HCT116 (cell line): ENCODE results near the gene NFIC. TPM values are rescaled to one million over a fixed set of nuclear protein-coding genes. Genes with fewer than 3 reads are reported as not detected.

Source experiments
- ATAC-seq: fragments of 200-7000 bp; cut with Tn5 transposase; 2 replicates; pipeline ENCODE4 v1.9.1; 2020; ENCODE audit warnings: mild to moderate bottlenecking, moderate library complexity
- BruUV-seq: library from RNA; stranded (reverse); fragments of 400-500 nt; replicated peaks from 2 replicates; lab custom pipeline; 2021; lab: Mats Ljungman, UMichigan
- CTCF ChIA-PET: fragments of 300-600 bp; sonication (Branson Sonifier 250); formaldehyde crosslinking; loops from one replicate; lab custom pipeline; 2021; ENCODE audit warnings: antibody characterized with exemption; lab: Charles Lee
- POLR2A ChIA-PET: fragments of 300-600, 350-600 bp; sonication (Branson Sonifier 250); formaldehyde crosslinking; loops from one replicate; lab custom pipeline; 2021; ENCODE audit warnings: antibody characterized with exemption; lab: Charles Lee
- RAD21 ChIA-PET, 2 experiments: fragments of 300-600 bp; sonication (Branson Sonifier 250); formaldehyde crosslinking; loops; one replicate each; lab custom pipeline; 2023; ENCODE audit warnings: low total read pairs in 2 of 2; ENCODE audit not compliant: uncharacterized antibody in 2 of 2, unreplicated experiment in 2 of 2, low non-redundant PET in 1 of 2; lab: Charles Lee
- DNase-seq: peaks from one replicate; pipeline ENCODE4 v3.0.0-alpha.2; 2010; ENCODE audit warnings: low read depth, low spot score
- H2AFZ ChIP-seq: fragments of 200-600 bp; shearing (Covaris generic), sonication (generic); 2 replicates; pipeline ENCODE4 v1.6.1; 2017; ENCODE audit warnings: low read depth, mixed run types, mixed read lengths, antibody characterized with exemption, low read length; ENCODE audit not compliant: poor library complexity, severe bottlenecking
- H3K27ac ChIP-seq: 2 replicates; pipeline ENCODE4 v1.5.1; 2012; ENCODE audit warnings: low read depth, low read length
- H3K27me3 ChIP-seq: fragments of 200-600 bp; sonication (generic); 2 replicates; pipeline ENCODE4 v1.6.1; 2016; ENCODE audit warnings: mixed run types, low read length, mixed read lengths; ENCODE audit not compliant: insufficient read depth
- H3K36me3 ChIP-seq, 2 experiments: fragments of 200-500 bp in 1 of 2; fragments of 200-600 bp in 1 of 2; sonication (Bioruptor generic) in 1 of 2; sonication (generic) in 1 of 2; 2 replicates each; pipeline versions ENCODE4 v1.5.1 to v1.6.1; 2014 to 2016; ENCODE audit warnings: low read length in 2 of 2, inconsistent platforms in 1 of 2, mixed read lengths in 1 of 2, mixed run types in 1 of 2; ENCODE audit not compliant: insufficient read depth in 2 of 2, control insufficient read depth in 1 of 2
- H3K4me1 ChIP-seq, 2 experiments: fragments of 200-600 bp in 1 of 2; sonication (generic) in 1 of 2; 2 replicates each; pipeline versions ENCODE4 v1.5.1 to v1.6.1; 2012 to 2017; ENCODE audit warnings: low read length in 2 of 2, inconsistent platforms in 1 of 2, mild to moderate bottlenecking in 1 of 2, mixed read lengths in 1 of 2, mixed run types in 1 of 2, moderate library complexity in 1 of 2; ENCODE audit not compliant: insufficient read depth in 2 of 2, control insufficient read depth in 1 of 2
- H3K4me2 ChIP-seq: fragments of 200-600 bp; sonication (generic); 2 replicates; pipeline ENCODE4 v1.6.1; 2017; ENCODE audit warnings: mixed run types, low read length, mixed read lengths
- H3K4me3 ChIP-seq, 2 experiments: fragments of 200-600 bp in 1 of 2; sonication (generic) in 1 of 2; replicated peaks in 1 of 2; 2 replicates each; pipeline ENCODE4 v1.5.1; 2011 to 2016; ENCODE audit warnings: low read length in 2 of 2, control low read depth in 1 of 2, low read depth in 1 of 2, mild to moderate bottlenecking in 1 of 2, mixed read lengths in 1 of 2, mixed run types in 1 of 2
- H3K79me2 ChIP-seq: fragments of 200-600 bp; sonication (generic); 2 replicates; pipeline ENCODE4 v1.6.1; 2017; ENCODE audit warnings: mild to moderate bottlenecking, mixed run types, low read length, moderate library complexity, mixed read lengths; ENCODE audit not compliant: insufficient read depth
- H3K9ac ChIP-seq: fragments of 200-600 bp; sonication (generic); 2 replicates; pipeline ENCODE4 v1.6.1; 2016; ENCODE audit warnings: low read length, mixed read lengths
- H3K9me2 ChIP-seq: fragments of 200-600 bp; sonication (generic), shearing (Covaris generic); 2 replicates; pipeline ENCODE4 v1.6.1; 2017; ENCODE audit warnings: mixed run types, mild to moderate bottlenecking, moderate library complexity; ENCODE audit not compliant: insufficient read depth
- H3K9me3 ChIP-seq, 2 experiments: fragments of 200-500 bp in 1 of 2; fragments of 200-600 bp in 1 of 2; sonication (Bioruptor generic) in 1 of 2; sonication (generic) in 1 of 2; 2 replicates each; pipeline ENCODE4 v1.6.1; 2014 to 2017; ENCODE audit warnings: low read length in 2 of 2, mixed read lengths in 2 of 2, inconsistent platforms in 1 of 2, low read depth in 1 of 2, mild to moderate bottlenecking in 1 of 2, mixed run types in 1 of 2, moderate library complexity in 1 of 2; ENCODE audit not compliant: control insufficient read depth in 1 of 2, insufficient read depth in 1 of 2
- H4K20me1 ChIP-seq: fragments of 200-600 bp; sonication (generic), shearing (Covaris generic); 2 replicates; pipeline ENCODE4 v1.6.1; 2017; ENCODE audit warnings: mixed run types, mild to moderate bottlenecking, moderate library complexity; ENCODE audit not compliant: insufficient read depth
- CEBPB ChIP-seq: IDR thresholded peaks from 2 replicates; pipeline ENCODE4 v1.6.1; 2012; ENCODE audit warnings: low read depth
- EGR1 ChIP-seq: IDR thresholded peaks from 2 replicates; pipeline ENCODE4 v1.6.1; 2012; ENCODE audit warnings: low read depth
- ELF1 ChIP-seq: IDR thresholded peaks from 2 replicates; pipeline ENCODE4 v1.6.1; 2012; ENCODE audit warnings: low read depth, borderline replicate concordance
- EZH2 ChIP-seq: fragments of 200-600 bp; sonication (generic); IDR thresholded peaks from 2 replicates; pipeline ENCODE4 v1.6.1; 2017; ENCODE audit warnings: antibody characterized with exemption, mixed run types
- EZH2phosphoT487 ChIP-seq: fragments of 200-600 bp; IDR thresholded peaks from 2 replicates; pipeline ENCODE4 v1.6.1; 2018; ENCODE audit warnings: antibody characterized with exemption, borderline replicate concordance
- JUND ChIP-seq: IDR thresholded peaks from 2 replicates; pipeline ENCODE4 v1.6.1; 2012
- MAX ChIP-seq: IDR thresholded peaks from 2 replicates; pipeline ENCODE4 v1.6.1; 2012
- POLR2A ChIP-seq: IDR thresholded peaks from 2 replicates; pipeline ENCODE4 v1.7.0; 2011; ENCODE audit warnings: borderline replicate concordance; ENCODE audit not compliant: insufficient read depth, insufficient read length; ENCODE audit errors: extremely low read depth
- POLR2AphosphoS5 ChIP-seq: IDR thresholded peaks from 2 replicates; pipeline ENCODE4 v1.6.1; 2011; ENCODE audit warnings: mild to moderate bottlenecking, low read depth, low read length, moderate library complexity
- RAD21 ChIP-seq: IDR thresholded peaks from 2 replicates; pipeline ENCODE4 v1.6.1; 2012; ENCODE audit warnings: low read depth, mild to moderate bottlenecking
- SIN3A ChIP-seq: IDR thresholded peaks from 2 replicates; pipeline ENCODE4 v1.6.1; 2012; ENCODE audit warnings: low read depth
- YY1 ChIP-seq: IDR thresholded peaks from 2 replicates; pipeline ENCODE4 v1.6.1; 2011; ENCODE audit warnings: low read length, low read depth, moderate library complexity, mild to moderate bottlenecking; ENCODE audit not compliant: insufficient replicate concordance; ENCODE audit errors: extremely low read depth
- ZNF274 ChIP-seq: fragments of 200-500 bp; sonication (Bioruptor generic); IDR thresholded peaks from 2 replicates; pipeline ENCODE4 v1.6.1; 2014; ENCODE audit warnings: mild to moderate bottlenecking, low read depth, low read length, inconsistent platforms
- intact Hi-C: fragments of 100-400 bp; cut with micrococcal nuclease; formaldehyde crosslinking; loops from 2 replicates; pipeline ENCODE4 v1.10.0; 2022
- total RNA-seq: library from RNA; stranded (reverse); gene quantifications from one replicate; pipeline ENCODE4 v1.2.1, GENCODE V29; 2021; ENCODE audit not compliant: unreplicated experiment
- TF ChIP-seq, protein P1 (sequence below): IDR thresholded peaks from 2 replicates; pipeline ENCODE4 v1.6.1; 2011; ENCODE audit warnings: mild to moderate bottlenecking, low read length, moderate library complexity; ENCODE audit not compliant: insufficient replicate concordance; ENCODE audit errors: extremely low read depth

The NFIC gene
- total RNA-seq, 1 experiment from 2014 or later: 116 TPM

DNA sequence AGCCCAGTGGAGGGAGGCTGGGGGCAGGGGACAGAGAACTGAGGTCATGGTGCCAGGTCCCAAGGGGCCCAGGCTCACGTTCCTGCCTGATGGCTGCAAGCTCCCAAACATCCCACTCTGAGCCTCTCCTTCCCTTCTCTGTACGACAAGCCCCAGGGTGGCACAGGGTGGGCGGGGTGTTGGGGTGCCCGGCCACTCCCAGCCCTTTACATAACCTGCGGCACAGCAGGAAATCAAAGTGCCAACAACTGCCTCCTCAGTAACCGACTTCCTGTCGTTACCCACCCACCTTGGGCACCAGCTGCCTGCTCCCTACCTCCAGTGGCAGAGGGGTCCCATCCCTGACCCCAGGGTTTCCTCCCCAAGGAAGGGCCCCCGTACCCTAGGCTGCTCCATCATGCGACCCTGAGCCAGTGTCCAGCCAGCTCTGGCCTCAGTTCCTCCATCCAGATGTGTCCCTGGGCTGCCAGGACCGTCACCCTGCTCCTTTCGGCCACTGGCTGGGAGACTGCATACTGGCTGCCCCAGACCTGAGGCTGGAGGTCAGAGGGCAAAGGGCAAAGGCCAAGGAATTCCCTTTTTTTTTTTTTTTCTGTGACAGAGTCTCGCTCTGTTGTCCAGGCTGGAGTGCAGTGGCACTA lies 27.7 kb upstream of the NFIC start (continued):
- TF ChIP-seq, protein P1, sequence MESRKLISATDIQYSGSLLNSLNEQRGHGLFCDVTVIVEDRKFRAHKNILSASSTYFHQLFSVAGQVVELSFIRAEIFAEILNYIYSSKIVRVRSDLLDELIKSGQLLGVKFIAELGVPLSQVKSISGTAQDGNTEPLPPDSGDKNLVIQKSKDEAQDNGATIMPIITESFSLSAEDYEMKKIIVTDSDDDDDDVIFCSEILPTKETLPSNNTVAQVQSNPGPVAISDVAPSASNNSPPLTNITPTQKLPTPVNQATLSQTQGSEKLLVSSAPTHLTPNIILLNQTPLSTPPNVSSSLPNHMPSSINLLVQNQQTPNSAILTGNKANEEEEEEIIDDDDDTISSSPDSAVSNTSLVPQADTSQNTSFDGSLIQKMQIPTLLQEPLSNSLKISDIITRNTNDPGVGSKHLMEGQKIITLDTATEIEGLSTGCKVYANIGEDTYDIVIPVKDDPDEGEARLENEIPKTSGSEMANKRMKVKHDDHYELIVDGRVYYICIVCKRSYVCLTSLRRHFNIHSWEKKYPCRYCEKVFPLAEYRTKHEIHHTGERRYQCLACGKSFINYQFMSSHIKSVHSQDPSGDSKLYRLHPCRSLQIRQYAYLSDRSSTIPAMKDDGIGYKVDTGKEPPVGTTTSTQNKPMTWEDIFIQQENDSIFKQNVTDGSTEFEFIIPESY: no peak
- TF ChIP-seq POLR2A: no peak
- no peak for TF ChIP-seq SIN3A
- no peak for TF ChIP-seq POLR2AphosphoS5
- no peak for TF ChIP-seq EZH2phosphoT487
- no peak for TF ChIP-seq CEBPB
- TF ChIP-seq ZNF274: no peak
- TF ChIP-seq JUND: no peak
- no peak for TF ChIP-seq MAX
- TF ChIP-seq ELF1: no peak
- no peak for TF ChIP-seq EGR1
- TF ChIP-seq, all 23 proteins: peak for 0

- intact Hi-C loops: no loop called here
- no peak for ATAC-seq
- no peaks in the 10 kb centered on the region for H3K9me3 ChIP-seq
- H3K4me2 ChIP-seq: no peak overlapping the region
- ChIA-PET CTCF (interaction anchor here (1.3 kb wide), 1 partner anchor 89 kb away, joined by 3 read pairs; no protein-coding TSS in a partner anchor), POLR2A (no interaction called here), RAD21 (no interaction called here)
- no peak for DNase-seq
- TF ChIP-seq RAD21 (no peak), YY1 (no peak), ZNF274 (no peak), EZH2 (no peak), ELF1 (no peak)
- H3K9me2 ChIP-seq: no peaks in the 10 kb centered on the region
- no peak overlapping the region for H3K27ac ChIP-seq
- no peaks in the 10 kb centered on the region for H3K79me2 ChIP-seq
- H3K9ac ChIP-seq: no peak overlapping the region
- no peaks in the 10 kb centered on the region for H3K27me3 ChIP-seq
- H3K36me3 ChIP-seq: no peaks in the 10 kb centered on the region
- H4K20me1 ChIP-seq: no peaks in the 10 kb centered on the region
- no peak overlapping the region for H2AFZ ChIP-seq
- H3K4me1 ChIP-seq: peaks cover 15 to 30% of the 10 kb centered on the region in 2 experiments
- H3K4me3 ChIP-seq: no peak overlapping the region
- no TSS peak for BruUV-seq
Measured at GRCh38 chr19:3340340-3340739, 26.0 kb upstream of the NFIC start.
